ENCODE measurements around the gene ALB. TPM values are rescaled to one million over a fixed set of nuclear protein-coding genes. Genes with fewer than 3 reads are reported as not detected.

Gene ALB
- total RNA-seq, 1 donor from 2014 or later = 83.2 TPM

- DNase-seq (ENCODE audit: low spot score) = no peak
Measured at GRCh38 chr4:73409012-73409862, 5.2 kb downstream of the ALB start.

- DNase-seq (ENCODE audit: low spot score) = no peak
Measured at GRCh38 chr4:73409978-73410548, 6.0 kb downstream of the ALB start.

- no peak for DNase-seq (ENCODE audit: low spot score)
Measured at GRCh38 chr4:73410916-73411730, 7.0 kb downstream of the ALB start.

- DNase-seq (ENCODE audit: low spot score) = no peak
Measured at GRCh38 chr4:73411731-73412414, 7.8 kb downstream of the ALB start.

GRCh38 chr4:73413294-73413755, 9.2 kb downstream of the ALB start:
- DNase-seq (ENCODE audit: low spot score) = no peak

- no peak for DNase-seq (ENCODE audit: low spot score)
Measured at GRCh38 chr4:73414936-73415271, 10.8 kb downstream of the ALB start.

GRCh38 chr4:73415807-73416238, 11.7 kb downstream of the ALB start:
- no peak for DNase-seq (ENCODE audit: low spot score)

GRCh38 chr4:73416423-73417087, 12.5 kb downstream of the ALB start:
- DNase-seq (ENCODE audit: low spot score) = no peak

GRCh38 chr4:73417342-73417741, 13.3 kb downstream of the ALB start:
- no peak for DNase-seq (ENCODE audit: low spot score)

- DNase-seq (ENCODE audit: low spot score) = no peak
Measured at GRCh38 chr4:73417973-73418372, 13.9 kb downstream of the ALB start.

GRCh38 chr4:73418677-73419076, 14.6 kb downstream of the ALB start:
- DNase-seq (ENCODE audit: low spot score) = no peak

GRCh38 chr4:73419106-73420038, 15.3 kb downstream of the ALB start:
- no peak for DNase-seq (ENCODE audit: low spot score)

- DNase-seq (ENCODE audit: low spot score) = no peak
Measured at GRCh38 chr4:73420615-73421014, 16.5 kb downstream of the ALB start.

GRCh38 chr4:73421708-73422457, 17.8 kb downstream of the ALB start:
- no peak for DNase-seq (ENCODE audit: low spot score)

GRCh38 chr4:73422458-73422752, 18.3 kb downstream of the ALB start:
- no peak for DNase-seq (ENCODE audit: low spot score)

GRCh38 chr4:73423184-73423583, 19.1 kb downstream of the ALB start:
- no peak for DNase-seq (ENCODE audit: low spot score)

- no peak for DNase-seq (ENCODE audit: low spot score)
Measured at GRCh38 chr4:73426666-73427065, 22.6 kb downstream of the ALB start.

GRCh38 chr4:73429118-73429517, 25.0 kb downstream of the ALB start:
- no peak for DNase-seq (ENCODE audit: low spot score)

GRCh38 chr4:73429826-73430587, 25.9 kb downstream of the ALB start:
- DNase-seq (ENCODE audit: low spot score) = no peak
